ENCODE results near the gene TGM6. TPM values are rescaled to one million over a fixed set of nuclear protein-coding genes. Genes with fewer than 3 reads are reported as not detected.

TGM6 gene
- polyA plus RNA-seq, 3 donors, result not detected

- Histone ChIP-seq H2AFZ (ENCODE audit: insufficient read depth, low read depth, low read length, poor library complexity, severe bottlenecking) (no peak overlapping the region), H3K4me2 (replicated peaks; ENCODE audit: extremely low read depth, low read length, poor library complexity, severe bottlenecking) (no peak overlapping the region), H3K27ac (ENCODE audit: low read depth in 1 of 2, low read length in 2 of 2) (no peak overlapping the region), H3K9me3 (replicated peaks in 1 of 2; ENCODE audit: control insufficient read depth in 1 of 2, insufficient read depth in 1 of 2, low read length in 2 of 2) (no peaks in the 10 kb centered on the region), H4K20me1 (ENCODE audit: insufficient read depth, low read length) (no peaks in the 10 kb centered on the region), H3K4me3 (replicated peaks in 1 of 3; ENCODE audit: low read depth in 2 of 3, low read length in 3 of 3) (no peak overlapping the region), H3K9ac (ENCODE audit: insufficient read depth, low read length, poor library complexity, severe bottlenecking) (no peak overlapping the region), H3K27me3 (ENCODE audit: control insufficient read depth in 2 of 2, insufficient read depth in 2 of 2, low read length in 2 of 2) (peaks cover 3 to 8% of the 10 kb centered on the region in 2 donors), H3K79me2 (ENCODE audit: insufficient read depth, low read length) (no peaks in the 10 kb centered on the region), H3K36me3 (replicated peaks in 1 of 2; ENCODE audit: control insufficient read depth in 1 of 2, insufficient read depth in 2 of 2, low read length in 2 of 2) (no peaks in the 10 kb centered on the region), H3K4me1 (ENCODE audit: control insufficient read depth in 1 of 2, insufficient read depth in 2 of 2, low read length in 2 of 2) (no peaks in the 10 kb centered on the region)
- no peak for DNase-seq
- Mint-ChIP-seq H3K9me3 (peaks cover 0 to 3% (median 0%) of the 10 kb centered on the region in 7 donors), H3K4me3 (peak overlapping the region in 1 of 2 donors; percentile 22), H3K27ac (no peak overlapping the region), H3K4me1 (no peaks in the 10 kb centered on the region), H3K36me3 (no peaks in the 10 kb centered on the region), H3K27me3 (ENCODE audit: low read depth in 3 of 3) (peaks cover 17 to 25% (median 19%) of the 10 kb centered on the region in 3 donors)
- intact Hi-C loops (cut with micrococcal nuclease), result no loop called here
- WGBS (ENCODE audit: insufficient coverage), result no CpG with 5 or more reads among the region's 1 CpG
- TF ChIP-seq CTCF (IDR thresholded peaks at IDR 0.05), result no peak
Observed at GRCh38 chr20:2431185-2431584, 50.5 kb downstream of the TGM6 start.

- H3K27me3 Mint-ChIP-seq (ENCODE audit: low read depth in 3 of 3), result peaks cover 6 to 27% (median 14%) of the 10 kb centered on the region in 3 donors
- intact Hi-C loops (cut with micrococcal nuclease), result no loop called here
- no peak overlapping the region for H3K4me3 Mint-ChIP-seq
- H2AFZ ChIP-seq (ENCODE audit: insufficient read depth, low read depth, low read length, poor library complexity, severe bottlenecking), result no peak overlapping the region
- H3K27me3 ChIP-seq (ENCODE audit: control insufficient read depth in 2 of 2, insufficient read depth in 2 of 2, low read length in 2 of 2), result peaks cover 5 to 7% of the 10 kb centered on the region in 2 donors
- H3K27ac Mint-ChIP-seq, result peak overlapping the region in 1 of 7 donors; percentile 50
- H3K4me1 ChIP-seq (ENCODE audit: control insufficient read depth in 1 of 2, insufficient read depth in 2 of 2, low read length in 2 of 2), result no peaks in the 10 kb centered on the region
- no peak overlapping the region for H3K4me3 ChIP-seq (replicated peaks in 1 of 3; ENCODE audit: low read depth in 2 of 3, low read length in 3 of 3)
- H3K36me3 Mint-ChIP-seq, result no peaks in the 10 kb centered on the region
- no peaks in the 10 kb centered on the region for H3K36me3 ChIP-seq (replicated peaks in 1 of 2; ENCODE audit: control insufficient read depth in 1 of 2, insufficient read depth in 2 of 2, low read length in 2 of 2)
- H3K9me3 ChIP-seq (replicated peaks in 1 of 2; ENCODE audit: control insufficient read depth in 1 of 2, insufficient read depth in 1 of 2, low read length in 2 of 2), result no peaks in the 10 kb centered on the region
- WGBS (ENCODE audit: insufficient coverage), result 49% methylated on average over 4 of the region's 4 CpGs
- H4K20me1 ChIP-seq (ENCODE audit: insufficient read depth, low read length), result no peaks in the 10 kb centered on the region
- no peak overlapping the region for H3K27ac ChIP-seq (ENCODE audit: low read depth in 1 of 2, low read length in 2 of 2)
- peak; percentile 66 to 81 (median 79) for DNase-seq
- peaks cover 7% of the 10 kb centered on the region for H3K4me1 Mint-ChIP-seq
- TF ChIP-seq CTCF (IDR thresholded peaks at IDR 0.05), result no peak
- no peak overlapping the region for H3K9ac ChIP-seq (ENCODE audit: insufficient read depth, low read length, poor library complexity, severe bottlenecking)
- H3K9me3 Mint-ChIP-seq, result peaks cover 0 to 8% (median 1%) of the 10 kb centered on the region in 7 donors
- H3K4me2 ChIP-seq (replicated peaks; ENCODE audit: extremely low read depth, low read length, poor library complexity, severe bottlenecking), result no peak overlapping the region
- no peaks in the 10 kb centered on the region for H3K79me2 ChIP-seq (ENCODE audit: insufficient read depth, low read length)
Observed at GRCh38 chr20:2446845-2447244, 66.1 kb downstream of the TGM6 start.
